PFSK-1 (cell line): ENCODE data around the gene ZKSCAN8.

Source experiments
- FOXP2 ChIP-seq: optimal IDR thresholded peaks from 2 replicates; pipeline ENCODE3; 2011; ENCODE audit warnings: borderline replicate concordance, control low read depth, inconsistent platforms; ENCODE audit not compliant: insufficient read depth; ENCODE audit errors: extremely low read length, extremely low read depth
- POLR2AphosphoS5 ChIP-seq: IDR thresholded peaks from 2 replicates; pipeline ENCODE4 v1.6.1; 2012; ENCODE audit warnings: low read depth, mild to moderate bottlenecking, control low read depth, low read length, moderate library complexity
- SIN3A ChIP-seq: IDR thresholded peaks from 2 replicates; pipeline ENCODE4 v1.6.1; 2012; ENCODE audit warnings: mild to moderate bottlenecking, low read length, moderate library complexity, borderline replicate concordance; ENCODE audit not compliant: insufficient read depth
- TAF1 ChIP-seq: IDR thresholded peaks from 2 replicates; pipeline ENCODE4 v1.6.1; 2012; ENCODE audit warnings: low read length, control low read depth, borderline replicate concordance; ENCODE audit not compliant: insufficient read depth
- TF ChIP-seq, protein P1 (sequence below), 2 experiments: IDR thresholded peaks; 2 replicates each; pipeline versions ENCODE4 v1.6.1 to v1.8.0; 2011 to 2012; ENCODE audit warnings: low read depth in 2 of 2, low read length in 2 of 2, control low read depth in 1 of 2, inconsistent platforms in 1 of 2, mild to moderate bottlenecking in 1 of 2, moderate library complexity in 1 of 2; ENCODE audit not compliant: insufficient read depth in 1 of 2

Gene ZKSCAN8

GRCh38 chr6:28125401-28125800 lies 16.3 kb upstream of the ZKSCAN8 start:
- TF ChIP-seq TAF1 (no peak), SIN3A (no peak), FOXP2 (no peak), POLR2AphosphoS5 (no peak)
- TF ChIP-seq, protein P1, sequence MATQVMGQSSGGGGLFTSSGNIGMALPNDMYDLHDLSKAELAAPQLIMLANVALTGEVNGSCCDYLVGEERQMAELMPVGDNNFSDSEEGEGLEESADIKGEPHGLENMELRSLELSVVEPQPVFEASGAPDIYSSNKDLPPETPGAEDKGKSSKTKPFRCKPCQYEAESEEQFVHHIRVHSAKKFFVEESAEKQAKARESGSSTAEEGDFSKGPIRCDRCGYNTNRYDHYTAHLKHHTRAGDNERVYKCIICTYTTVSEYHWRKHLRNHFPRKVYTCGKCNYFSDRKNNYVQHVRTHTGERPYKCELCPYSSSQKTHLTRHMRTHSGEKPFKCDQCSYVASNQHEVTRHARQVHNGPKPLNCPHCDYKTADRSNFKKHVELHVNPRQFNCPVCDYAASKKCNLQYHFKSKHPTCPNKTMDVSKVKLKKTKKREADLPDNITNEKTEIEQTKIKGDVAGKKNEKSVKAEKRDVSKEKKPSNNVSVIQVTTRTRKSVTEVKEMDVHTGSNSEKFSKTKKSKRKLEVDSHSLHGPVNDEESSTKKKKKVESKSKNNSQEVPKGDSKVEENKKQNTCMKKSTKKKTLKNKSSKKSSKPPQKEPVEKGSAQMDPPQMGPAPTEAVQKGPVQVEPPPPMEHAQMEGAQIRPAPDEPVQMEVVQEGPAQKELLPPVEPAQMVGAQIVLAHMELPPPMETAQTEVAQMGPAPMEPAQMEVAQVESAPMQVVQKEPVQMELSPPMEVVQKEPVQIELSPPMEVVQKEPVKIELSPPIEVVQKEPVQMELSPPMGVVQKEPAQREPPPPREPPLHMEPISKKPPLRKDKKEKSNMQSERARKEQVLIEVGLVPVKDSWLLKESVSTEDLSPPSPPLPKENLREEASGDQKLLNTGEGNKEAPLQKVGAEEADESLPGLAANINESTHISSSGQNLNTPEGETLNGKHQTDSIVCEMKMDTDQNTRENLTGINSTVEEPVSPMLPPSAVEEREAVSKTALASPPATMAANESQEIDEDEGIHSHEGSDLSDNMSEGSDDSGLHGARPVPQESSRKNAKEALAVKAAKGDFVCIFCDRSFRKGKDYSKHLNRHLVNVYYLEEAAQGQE (IDR thresholded peaks at IDR 0.05; ENCODE audit: insufficient read depth in 1 of 2, low read depth in 2 of 2, low read length in 2 of 2) = no peak

GRCh38 chr6:28134015-28134414 lies 7.7 kb upstream of the ZKSCAN8 start:
- no peak for TF ChIP-seq FOXP2
- TF ChIP-seq, protein P1 (IDR thresholded peaks at IDR 0.05; ENCODE audit: insufficient read depth in 1 of 2, low read depth in 2 of 2, low read length in 2 of 2) = no peak
- no peak for TF ChIP-seq SIN3A
- no peak for TF ChIP-seq POLR2AphosphoS5
- no peak for TF ChIP-seq TAF1

DNA sequence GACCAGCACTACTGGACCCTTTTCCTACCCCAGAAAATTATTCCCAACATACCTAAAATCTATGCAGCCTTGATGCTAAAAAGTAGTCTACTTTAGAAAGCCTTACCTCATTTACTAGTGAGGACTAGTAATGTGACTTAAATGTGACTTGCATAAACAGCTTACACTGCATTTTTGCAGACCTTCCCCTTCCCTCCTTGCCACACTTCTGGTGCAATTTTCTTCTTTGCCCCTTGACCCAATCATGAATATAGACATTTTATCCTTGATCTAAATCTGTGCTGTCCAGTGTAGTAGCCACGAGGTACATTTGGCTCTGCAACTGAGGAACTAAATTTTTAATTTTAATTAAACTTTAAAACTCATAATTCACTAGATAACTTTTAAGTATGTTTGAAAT lies 7.0 kb upstream of the ZKSCAN8 start:
- TF ChIP-seq SIN3A (no peak), FOXP2 (no peak), POLR2AphosphoS5 (no peak), TAF1 (no peak)
- TF ChIP-seq, protein P1 (IDR thresholded peaks at IDR 0.05; ENCODE audit: insufficient read depth in 1 of 2, low read depth in 2 of 2, low read length in 2 of 2) = no peak

DNA sequence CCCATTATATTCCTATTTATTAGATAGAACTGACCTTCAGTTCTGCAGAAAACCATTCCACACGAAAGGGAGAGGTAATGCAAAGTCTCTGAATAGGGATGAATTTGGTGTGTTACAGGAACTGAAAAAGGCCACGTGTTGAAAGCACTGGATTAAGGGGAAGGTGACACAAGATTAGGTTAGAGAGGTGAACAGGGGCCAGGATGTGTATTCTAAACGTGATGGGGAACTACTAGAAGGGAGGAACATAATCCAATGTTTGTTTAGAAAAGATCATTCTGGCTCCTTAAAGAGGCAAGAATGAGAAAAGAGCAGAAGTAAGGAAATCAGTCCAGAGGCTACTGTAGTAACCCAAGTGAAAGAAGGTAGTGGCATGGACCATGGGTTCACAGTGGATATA lies 6.3 kb upstream of the ZKSCAN8 start:
- TF ChIP-seq, protein P1 (IDR thresholded peaks at IDR 0.05; ENCODE audit: insufficient read depth in 1 of 2, low read depth in 2 of 2, low read length in 2 of 2) = no peak
- TF ChIP-seq SIN3A (no peak), POLR2AphosphoS5 (no peak), FOXP2 (no peak), TAF1 (no peak)
